Stimulated activated effector memory CD8-positive, alpha-beta T cell treated with anti-CD3 and anti-CD28 coated beads, Interleukin-12 subunit alpha, Interleukin-12 subunit beta, amount 100 ng/mL, for 72 hours (primary cell): ENCODE measurements around the gene TMEM132E.

ENCODE experiments used
- ATAC-seq: fragments of 150-1000 bp; cut with Tn5 transposase; 2 replicates; pipeline ENCODE4 v1.10.0; 2021
- DNase-seq, 2 donors: peaks; one replicate each; pipeline ENCODE4 v3.0.0; 2021 to 2022; ENCODE audit warnings: low spot score in 2 of 2
- H3K27ac Mint-ChIP-seq: one replicate; pipeline ENCODE4 v1.8.0; 2022; ENCODE audit warnings: mild to moderate bottlenecking, mixed read lengths
- H3K36me3 Mint-ChIP-seq: one replicate; pipeline ENCODE4 v1.8.0; 2022; ENCODE audit warnings: mild to moderate bottlenecking, mixed read lengths
- H3K4me1 Mint-ChIP-seq: one replicate; pipeline ENCODE4 v1.8.0; 2022; ENCODE audit warnings: mixed read lengths
- H3K4me3 Mint-ChIP-seq: one replicate; pipeline ENCODE4 v1.8.0; 2022; ENCODE audit warnings: mild to moderate bottlenecking, mixed read lengths
- H3K9me3 Mint-ChIP-seq: one replicate; pipeline ENCODE4 v1.8.0; 2022; ENCODE audit warnings: mixed read lengths

TMEM132E gene

GRCh38 chr17:34673516-34673915 lies 94.1 kb downstream of the TMEM132E start:
- DNase-seq (no peak), ATAC-seq (no peak)
- Mint-ChIP-seq H3K27ac (no peak overlapping the region), H3K4me1 (no peaks in the 10 kb centered on the region), H3K36me3 (no peaks in the 10 kb centered on the region), H3K4me3 (no peak overlapping the region), H3K9me3 (no peaks in the 10 kb centered on the region)

- DNase-seq (no peak), ATAC-seq (no peak)
- no peaks in the 10 kb centered on the region for H3K36me3 Mint-ChIP-seq
- no peak overlapping the region for H3K4me3 Mint-ChIP-seq
- H3K9me3 Mint-ChIP-seq: no peaks in the 10 kb centered on the region
- no peak overlapping the region for H3K27ac Mint-ChIP-seq
- no peaks in the 10 kb centered on the region for H3K4me1 Mint-ChIP-seq
Measured at GRCh38 chr17:34673995-34674890, 94.9 kb downstream of the TMEM132E start.

- Mint-ChIP-seq H3K4me3 (no peak overlapping the region), H3K27ac (no peak overlapping the region)
- no peak for ATAC-seq
Measured at GRCh38 chr17:34675143-34675542, 95.8 kb downstream of the TMEM132E start.

GRCh38 chr17:34675605-34676004 lies 96.2 kb downstream of the TMEM132E start:
- Mint-ChIP-seq H3K27ac (no peak overlapping the region), H3K4me1 (no peaks in the 10 kb centered on the region), H3K9me3 (no peaks in the 10 kb centered on the region), H3K4me3 (no peak overlapping the region), H3K36me3 (no peaks in the 10 kb centered on the region)
- DNase-seq (no peak), ATAC-seq (no peak)

More at GRCh38 chr17:34675143-34675542, 95.8 kb downstream of the TMEM132E start:
- Mint-ChIP-seq H3K9me3 (no peaks in the 10 kb centered on the region), H3K36me3 (no peaks in the 10 kb centered on the region), H3K4me1 (no peaks in the 10 kb centered on the region)
- DNase-seq: no peak

- ATAC-seq (no peak), DNase-seq (no peak)
- Mint-ChIP-seq H3K4me1 (no peaks in the 10 kb centered on the region), H3K9me3 (no peaks in the 10 kb centered on the region), H3K4me3 (no peak overlapping the region), H3K27ac (no peak overlapping the region), H3K36me3 (no peaks in the 10 kb centered on the region)
Measured at GRCh38 chr17:34680151-34680550, 100.8 kb downstream of the TMEM132E start.

- no peak for DNase-seq
- Mint-ChIP-seq H3K4me1 (no peaks in the 10 kb centered on the region), H3K9me3 (no peaks in the 10 kb centered on the region), H3K36me3 (no peaks in the 10 kb centered on the region), H3K4me3 (no peak overlapping the region), H3K27ac (no peak overlapping the region)
- ATAC-seq: no peak
Measured at GRCh38 chr17:34682305-34682704, 102.9 kb downstream of the TMEM132E start.

GRCh38 chr17:34683390-34683789 lies 104.0 kb downstream of the TMEM132E start:
- ATAC-seq: no peak
- no peaks in the 10 kb centered on the region for H3K36me3 Mint-ChIP-seq

More at GRCh38 chr17:34683390-34683789, 104.0 kb downstream of the TMEM132E start:
- Mint-ChIP-seq H3K9me3 (no peaks in the 10 kb centered on the region), H3K27ac (no peak overlapping the region), H3K4me1 (no peaks in the 10 kb centered on the region), H3K4me3 (no peak overlapping the region)
- DNase-seq: no peak
